WTC11 (cell line): ENCODE data around the gene HOXA5. TPM values are rescaled to one million over a fixed set of nuclear protein-coding genes. Genes with fewer than 3 reads are reported as not detected.

ENCODE experiments used
- ATAC-seq: fragments of 200-7000 bp; cut with Tn5 transposase; 2 replicates; pipeline ENCODE4 v1.10.0; 2021; ENCODE audit warnings: mild to moderate bottlenecking, moderate library complexity
- CTCF ChIA-PET: fragments of 300-600 bp; sonication (Branson Sonifier 250); formaldehyde crosslinking; loops from one replicate; lab custom pipeline; 2021; ENCODE audit warnings: antibody characterized with exemption; lab: Charles Lee
- POLR2A ChIA-PET: fragments of 350-600 bp; sonication (Branson Sonifier 250); formaldehyde crosslinking; loops from one replicate; lab custom pipeline; 2021; ENCODE audit warnings: antibody characterized with exemption; lab: Charles Lee
- DNase-seq: peaks from one replicate; pipeline ENCODE4 v3.0.0; 2021; ENCODE audit warnings: low spot score
- H3K27ac Mint-ChIP-seq: 2 replicates; pipeline ENCODE4 v1.8.0; 2021; ENCODE audit warnings: mixed read lengths
- H3K27me3 Mint-ChIP-seq: 2 replicates; pipeline ENCODE4 v1.8.0; 2021; ENCODE audit warnings: low read depth, mild to moderate bottlenecking, moderate library complexity, mixed read lengths
- H3K36me3 Mint-ChIP-seq: 2 replicates; pipeline ENCODE4 v1.8.0; 2021; ENCODE audit warnings: mixed read lengths
- H3K4me1 Mint-ChIP-seq: 2 replicates; pipeline ENCODE4 v1.8.0; 2022; ENCODE audit warnings: mixed read lengths
- H3K4me3 Mint-ChIP-seq: 2 replicates; pipeline ENCODE4 v1.8.0; 2021; ENCODE audit warnings: mild to moderate bottlenecking, moderate library complexity, mixed read lengths
- H3K9me3 Mint-ChIP-seq: 2 replicates; pipeline ENCODE4 v1.8.0; 2021; ENCODE audit warnings: mixed read lengths
- ESRRA ChIP-seq: sonication (generic); formaldehyde crosslinking; IDR thresholded peaks from 2 replicates; pipeline ENCODE4 v1.8.1; 2022; ENCODE audit warnings: mild to moderate bottlenecking, missing genetic modification reagents, borderline replicate concordance
- FOXJ3 ChIP-seq: sonication (generic); formaldehyde crosslinking; IDR thresholded peaks from 2 replicates; pipeline ENCODE4 v1.9.0; 2021; ENCODE audit warnings: missing genetic modification reagents, mild to moderate bottlenecking, borderline replicate concordance
- FOXK1 ChIP-seq: sonication (generic); formaldehyde crosslinking; IDR thresholded peaks from 2 replicates; pipeline ENCODE4 v1.8.0; 2022; ENCODE audit warnings: mild to moderate bottlenecking, moderate library complexity, missing genetic modification reagents
- FOXP1 ChIP-seq: sonication (generic); formaldehyde crosslinking; IDR thresholded peaks from 2 replicates; pipeline ENCODE4 v1.8.0; 2022; ENCODE audit warnings: missing genetic modification reagents, mild to moderate bottlenecking, moderate library complexity, borderline replicate concordance
- NFATC4 ChIP-seq: fragments of 250-450 bp; sonication (Bioruptor Pico); IDR thresholded peaks from 2 replicates; pipeline ENCODE4 v1.9.0; 2021; ENCODE audit warnings: mild to moderate bottlenecking
- NR2C2 ChIP-seq: sonication (generic); formaldehyde crosslinking; IDR thresholded peaks from 2 replicates; pipeline ENCODE4 v1.8.0; 2022; ENCODE audit warnings: mild to moderate bottlenecking, missing genetic modification reagents
- PRRX2 ChIP-seq: fragments of 250-450 bp; sonication (Bioruptor Pico); IDR thresholded peaks from 2 replicates; pipeline ENCODE4 v1.8.0; 2021; ENCODE audit warnings: mild to moderate bottlenecking
- TEAD1 ChIP-seq: sonication (generic); formaldehyde crosslinking; IDR thresholded peaks from 2 replicates; pipeline ENCODE4 v1.8.0; 2022; ENCODE audit warnings: mild to moderate bottlenecking, missing genetic modification reagents
- TP53 ChIP-seq: sonication (generic); formaldehyde crosslinking; IDR thresholded peaks from 2 replicates; pipeline ENCODE4 v1.8.1; 2023; ENCODE audit warnings: mild to moderate bottlenecking, missing genetic modification reagents
- ZNF121 ChIP-seq: sonication (generic); formaldehyde crosslinking; IDR thresholded peaks from 2 replicates; pipeline ENCODE4 v1.8.0; 2023; ENCODE audit warnings: missing genetic modification reagents
- ZNF138 ChIP-seq: sonication (generic); formaldehyde crosslinking; conservative IDR thresholded peaks from 2 replicates; pipeline ENCODE4 v1.8.1; 2022; ENCODE audit warnings: mild to moderate bottlenecking, moderate library complexity, missing genetic modification reagents
- ZNF219 ChIP-seq: sonication (generic); formaldehyde crosslinking; IDR thresholded peaks from 2 replicates; pipeline ENCODE4 v1.8.0; 2023; ENCODE audit warnings: missing genetic modification reagents, mild to moderate bottlenecking, borderline replicate concordance
- ZNF396 ChIP-seq: fragments of 250-450 bp; sonication (Bioruptor Pico); IDR thresholded peaks from 2 replicates; pipeline ENCODE4 v1.8.0; 2021; ENCODE audit warnings: mild to moderate bottlenecking, moderate library complexity, borderline replicate concordance
- total RNA-seq: library from RNA; stranded (reverse); gene quantifications from 3 replicates; pipeline ENCODE4 v1.2.3, GENCODE V29; 2021
- TF ChIP-seq, protein P1 (sequence below): fragments of 250-450 bp; sonication (Bioruptor Pico); IDR thresholded peaks from 2 replicates; pipeline ENCODE4 v1.9.0; 2021; ENCODE audit warnings: mild to moderate bottlenecking
- TF ChIP-seq, protein P2 (sequence below): fragments of 250-450 bp; sonication (Bioruptor Pico); IDR thresholded peaks from 2 replicates; pipeline ENCODE4 v2.1.2; 2022; ENCODE audit warnings: mild to moderate bottlenecking, moderate library complexity
- TF ChIP-seq, protein P3 (sequence below): sonication (generic); formaldehyde crosslinking; conservative IDR thresholded peaks from 2 replicates; pipeline ENCODE4 v1.8.1; 2022; ENCODE audit warnings: mild to moderate bottlenecking, missing genetic modification reagents
- TF ChIP-seq, protein P4 (sequence below): sonication (generic); formaldehyde crosslinking; IDR thresholded peaks from 2 replicates; pipeline ENCODE4 v1.8.1; 2022; ENCODE audit warnings: mild to moderate bottlenecking, moderate library complexity, missing genetic modification reagents
- TF ChIP-seq, protein P5 (sequence below): sonication (generic); formaldehyde crosslinking; IDR thresholded peaks from 2 replicates; pipeline ENCODE4 v1.8.1; 2023; ENCODE audit warnings: mild to moderate bottlenecking, moderate library complexity, missing genetic modification reagents
- TF ChIP-seq, protein P6 (sequence below): fragments of 250-450 bp; sonication (Bioruptor Pico); IDR thresholded peaks from 2 replicates; pipeline ENCODE4 v1.9.0; 2021; ENCODE audit warnings: mild to moderate bottlenecking, borderline replicate concordance
- TF ChIP-seq, protein P7 (sequence below): fragments of 250-450 bp; sonication (Bioruptor Pico); IDR thresholded peaks from 2 replicates; pipeline ENCODE4 v1.8.0; 2021; ENCODE audit warnings: mild to moderate bottlenecking
- TF ChIP-seq, protein P8 (sequence below): sonication (generic); formaldehyde crosslinking; IDR thresholded peaks from 2 replicates; pipeline ENCODE4 v1.8.0; 2022; ENCODE audit warnings: mild to moderate bottlenecking, missing genetic modification reagents

Gene HOXA5
- total RNA-seq, 1 experiment from 2014 or later = not detected

DNA sequence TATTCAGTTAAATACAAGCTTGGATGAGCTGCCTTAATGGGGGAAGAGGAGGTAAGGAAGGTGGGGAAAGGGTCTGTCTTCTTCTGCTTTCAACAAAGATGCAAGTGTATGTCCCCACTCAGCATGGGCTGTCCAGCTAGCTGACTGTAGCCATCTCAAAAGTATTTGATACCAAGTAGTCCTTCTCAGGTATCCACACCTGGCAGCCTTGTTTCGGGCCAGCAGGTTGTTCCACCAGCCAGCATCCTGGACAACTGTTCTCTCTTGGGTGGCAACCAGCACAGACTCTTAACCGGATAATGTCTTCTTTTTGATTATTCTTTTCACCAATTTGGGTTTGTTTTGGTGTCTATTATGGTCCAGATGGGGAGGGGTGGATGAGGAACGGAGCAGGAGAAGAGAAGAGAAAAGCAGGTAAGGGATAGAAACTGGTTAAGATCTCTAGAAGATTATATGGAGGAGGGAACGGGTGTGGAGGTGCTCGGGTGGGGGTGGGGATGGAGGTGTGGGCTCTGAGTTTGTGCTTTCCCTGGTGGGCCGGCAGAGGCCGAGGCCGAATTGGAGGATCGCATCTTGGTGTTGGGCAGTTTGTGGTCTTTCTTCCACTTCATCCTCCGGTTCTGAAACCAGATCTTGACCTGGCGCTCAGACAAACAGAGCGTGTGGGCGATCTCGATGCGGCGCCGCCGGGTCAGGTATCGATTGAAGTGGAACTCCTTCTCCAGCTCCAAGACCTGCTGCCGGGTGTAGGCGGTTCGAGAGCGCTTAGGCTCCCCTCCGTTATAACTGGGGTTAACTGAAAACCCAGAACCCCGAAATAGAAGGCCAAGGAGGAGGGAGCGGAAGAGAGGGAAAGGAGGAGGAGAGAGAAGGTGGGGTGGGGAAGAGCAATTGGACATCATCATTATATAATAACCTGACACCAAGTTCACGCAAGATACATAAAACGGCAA, 14.4 kb downstream of the HOXA5 start (continued):
- no peak for TF ChIP-seq ESRRA (CRISPR knock-in tag)

DNA sequence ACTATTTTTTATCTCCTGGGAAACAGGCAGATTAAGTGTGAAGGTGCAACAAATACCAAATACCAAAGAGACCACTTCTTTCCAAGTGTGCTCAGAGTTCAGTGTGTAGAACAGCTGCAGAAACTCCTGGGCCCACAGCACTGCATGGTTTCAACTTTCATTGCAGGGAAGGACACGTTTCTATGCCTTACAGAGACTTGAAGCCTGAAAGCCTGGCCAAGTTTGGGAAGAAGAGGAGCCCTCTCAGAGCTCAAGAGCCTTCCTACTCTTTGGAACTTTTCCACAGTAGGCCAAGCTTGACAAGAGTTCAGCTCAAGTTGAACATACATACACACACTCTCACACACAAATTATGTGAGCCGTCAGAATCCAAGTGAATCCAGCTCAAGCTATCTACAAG, 15.4 kb downstream of the HOXA5 start:
- Mint-ChIP-seq H3K36me3 (no peaks in the 10 kb centered on the region), H3K4me1 (peaks cover 15% of the 10 kb centered on the region), H3K27ac (no peak overlapping the region), H3K4me3 (no peak overlapping the region), H3K9me3 (no peaks in the 10 kb centered on the region), H3K27me3 (peaks cover 96% of the 10 kb centered on the region)
- no peak for ATAC-seq
- DNase-seq = no peak
- TF ChIP-seq ZNF138 (no peak), FOXK1 (no peak), TEAD1 (CRISPR knock-in tag) (no peak), FOXP1 (CRISPR knock-in tag) (no peak), ZNF396 (CRISPR knock-in tag) (no peak), FOXJ3 (CRISPR knock-in tag) (no peak), PRRX2 (CRISPR knock-in tag) (no peak), TP53 (no peak), ZNF121 (CRISPR knock-in tag) (no peak), ZNF219 (CRISPR knock-in tag) (no peak), NFATC4 (CRISPR knock-in tag) (no peak), NR2C2 (no peak)
- TF ChIP-seq, protein P1, sequence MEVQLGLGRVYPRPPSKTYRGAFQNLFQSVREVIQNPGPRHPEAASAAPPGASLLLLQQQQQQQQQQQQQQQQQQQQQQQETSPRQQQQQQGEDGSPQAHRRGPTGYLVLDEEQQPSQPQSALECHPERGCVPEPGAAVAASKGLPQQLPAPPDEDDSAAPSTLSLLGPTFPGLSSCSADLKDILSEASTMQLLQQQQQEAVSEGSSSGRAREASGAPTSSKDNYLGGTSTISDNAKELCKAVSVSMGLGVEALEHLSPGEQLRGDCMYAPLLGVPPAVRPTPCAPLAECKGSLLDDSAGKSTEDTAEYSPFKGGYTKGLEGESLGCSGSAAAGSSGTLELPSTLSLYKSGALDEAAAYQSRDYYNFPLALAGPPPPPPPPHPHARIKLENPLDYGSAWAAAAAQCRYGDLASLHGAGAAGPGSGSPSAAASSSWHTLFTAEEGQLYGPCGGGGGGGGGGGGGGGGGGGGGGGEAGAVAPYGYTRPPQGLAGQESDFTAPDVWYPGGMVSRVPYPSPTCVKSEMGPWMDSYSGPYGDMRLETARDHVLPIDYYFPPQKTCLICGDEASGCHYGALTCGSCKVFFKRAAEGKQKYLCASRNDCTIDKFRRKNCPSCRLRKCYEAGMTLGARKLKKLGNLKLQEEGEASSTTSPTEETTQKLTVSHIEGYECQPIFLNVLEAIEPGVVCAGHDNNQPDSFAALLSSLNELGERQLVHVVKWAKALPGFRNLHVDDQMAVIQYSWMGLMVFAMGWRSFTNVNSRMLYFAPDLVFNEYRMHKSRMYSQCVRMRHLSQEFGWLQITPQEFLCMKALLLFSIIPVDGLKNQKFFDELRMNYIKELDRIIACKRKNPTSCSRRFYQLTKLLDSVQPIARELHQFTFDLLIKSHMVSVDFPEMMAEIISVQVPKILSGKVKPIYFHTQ (CRISPR knock-in tag) = no peak
- TF ChIP-seq, protein P2, sequence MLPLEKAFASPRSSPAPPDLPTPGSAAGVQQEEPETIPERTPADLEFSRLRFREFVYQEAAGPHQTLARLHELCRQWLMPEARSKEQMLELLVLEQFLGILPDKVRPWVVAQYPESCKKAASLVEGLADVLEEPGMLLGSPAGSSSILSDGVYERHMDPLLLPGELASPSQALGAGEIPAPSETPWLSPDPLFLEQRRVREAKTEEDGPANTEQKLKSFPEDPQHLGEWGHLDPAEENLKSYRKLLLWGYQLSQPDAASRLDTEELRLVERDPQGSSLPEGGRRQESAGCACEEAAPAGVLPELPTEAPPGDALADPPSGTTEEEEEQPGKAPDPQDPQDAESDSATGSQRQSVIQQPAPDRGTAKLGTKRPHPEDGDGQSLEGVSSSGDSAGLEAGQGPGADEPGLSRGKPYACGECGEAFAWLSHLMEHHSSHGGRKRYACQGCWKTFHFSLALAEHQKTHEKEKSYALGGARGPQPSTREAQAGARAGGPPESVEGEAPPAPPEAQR (CRISPR knock-in tag) = no peak
- TF ChIP-seq, protein P3, sequence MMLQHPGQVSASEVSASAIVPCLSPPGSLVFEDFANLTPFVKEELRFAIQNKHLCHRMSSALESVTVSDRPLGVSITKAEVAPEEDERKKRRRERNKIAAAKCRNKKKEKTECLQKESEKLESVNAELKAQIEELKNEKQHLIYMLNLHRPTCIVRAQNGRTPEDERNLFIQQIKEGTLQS (CRISPR knock-in tag) = no peak
- TF ChIP-seq, protein P4, sequence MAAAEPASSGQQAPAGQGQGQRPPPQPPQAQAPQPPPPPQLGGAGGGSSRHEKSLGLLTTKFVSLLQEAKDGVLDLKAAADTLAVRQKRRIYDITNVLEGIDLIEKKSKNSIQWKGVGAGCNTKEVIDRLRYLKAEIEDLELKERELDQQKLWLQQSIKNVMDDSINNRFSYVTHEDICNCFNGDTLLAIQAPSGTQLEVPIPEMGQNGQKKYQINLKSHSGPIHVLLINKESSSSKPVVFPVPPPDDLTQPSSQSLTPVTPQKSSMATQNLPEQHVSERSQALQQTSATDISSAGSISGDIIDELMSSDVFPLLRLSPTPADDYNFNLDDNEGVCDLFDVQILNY = no peak
- TF ChIP-seq, protein P5, sequence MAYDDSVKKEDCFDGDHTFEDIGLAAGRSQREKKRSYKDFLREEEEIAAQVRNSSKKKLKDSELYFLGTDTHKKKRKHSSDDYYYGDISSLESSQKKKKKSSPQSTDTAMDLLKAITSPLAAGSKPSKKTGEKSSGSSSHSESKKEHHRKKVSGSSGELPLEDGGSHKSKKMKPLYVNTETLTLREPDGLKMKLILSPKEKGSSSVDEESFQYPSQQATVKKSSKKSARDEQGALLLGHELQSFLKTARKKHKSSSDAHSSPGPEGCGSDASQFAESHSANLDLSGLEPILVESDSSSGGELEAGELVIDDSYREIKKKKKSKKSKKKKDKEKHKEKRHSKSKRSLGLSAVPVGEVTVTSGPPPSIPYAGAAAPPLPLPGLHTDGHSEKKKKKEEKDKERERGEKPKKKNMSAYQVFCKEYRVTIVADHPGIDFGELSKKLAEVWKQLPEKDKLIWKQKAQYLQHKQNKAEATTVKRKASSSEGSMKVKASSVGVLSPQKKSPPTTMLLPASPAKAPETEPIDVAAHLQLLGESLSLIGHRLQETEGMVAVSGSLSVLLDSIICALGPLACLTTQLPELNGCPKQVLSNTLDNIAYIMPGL (CRISPR knock-in tag) = no peak
- TF ChIP-seq, protein P6, sequence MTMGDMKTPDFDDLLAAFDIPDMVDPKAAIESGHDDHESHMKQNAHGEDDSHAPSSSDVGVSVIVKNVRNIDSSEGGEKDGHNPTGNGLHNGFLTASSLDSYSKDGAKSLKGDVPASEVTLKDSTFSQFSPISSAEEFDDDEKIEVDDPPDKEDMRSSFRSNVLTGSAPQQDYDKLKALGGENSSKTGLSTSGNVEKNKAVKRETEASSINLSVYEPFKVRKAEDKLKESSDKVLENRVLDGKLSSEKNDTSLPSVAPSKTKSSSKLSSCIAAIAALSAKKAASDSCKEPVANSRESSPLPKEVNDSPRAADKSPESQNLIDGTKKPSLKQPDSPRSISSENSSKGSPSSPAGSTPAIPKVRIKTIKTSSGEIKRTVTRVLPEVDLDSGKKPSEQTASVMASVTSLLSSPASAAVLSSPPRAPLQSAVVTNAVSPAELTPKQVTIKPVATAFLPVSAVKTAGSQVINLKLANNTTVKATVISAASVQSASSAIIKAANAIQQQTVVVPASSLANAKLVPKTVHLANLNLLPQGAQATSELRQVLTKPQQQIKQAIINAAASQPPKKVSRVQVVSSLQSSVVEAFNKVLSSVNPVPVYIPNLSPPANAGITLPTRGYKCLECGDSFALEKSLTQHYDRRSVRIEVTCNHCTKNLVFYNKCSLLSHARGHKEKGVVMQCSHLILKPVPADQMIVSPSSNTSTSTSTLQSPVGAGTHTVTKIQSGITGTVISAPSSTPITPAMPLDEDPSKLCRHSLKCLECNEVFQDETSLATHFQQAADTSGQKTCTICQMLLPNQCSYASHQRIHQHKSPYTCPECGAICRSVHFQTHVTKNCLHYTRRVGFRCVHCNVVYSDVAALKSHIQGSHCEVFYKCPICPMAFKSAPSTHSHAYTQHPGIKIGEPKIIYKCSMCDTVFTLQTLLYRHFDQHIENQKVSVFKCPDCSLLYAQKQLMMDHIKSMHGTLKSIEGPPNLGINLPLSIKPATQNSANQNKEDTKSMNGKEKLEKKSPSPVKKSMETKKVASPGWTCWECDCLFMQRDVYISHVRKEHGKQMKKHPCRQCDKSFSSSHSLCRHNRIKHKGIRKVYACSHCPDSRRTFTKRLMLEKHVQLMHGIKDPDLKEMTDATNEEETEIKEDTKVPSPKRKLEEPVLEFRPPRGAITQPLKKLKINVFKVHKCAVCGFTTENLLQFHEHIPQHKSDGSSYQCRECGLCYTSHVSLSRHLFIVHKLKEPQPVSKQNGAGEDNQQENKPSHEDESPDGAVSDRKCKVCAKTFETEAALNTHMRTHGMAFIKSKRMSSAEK (CRISPR knock-in tag) = no peak
- TF ChIP-seq, protein P7, sequence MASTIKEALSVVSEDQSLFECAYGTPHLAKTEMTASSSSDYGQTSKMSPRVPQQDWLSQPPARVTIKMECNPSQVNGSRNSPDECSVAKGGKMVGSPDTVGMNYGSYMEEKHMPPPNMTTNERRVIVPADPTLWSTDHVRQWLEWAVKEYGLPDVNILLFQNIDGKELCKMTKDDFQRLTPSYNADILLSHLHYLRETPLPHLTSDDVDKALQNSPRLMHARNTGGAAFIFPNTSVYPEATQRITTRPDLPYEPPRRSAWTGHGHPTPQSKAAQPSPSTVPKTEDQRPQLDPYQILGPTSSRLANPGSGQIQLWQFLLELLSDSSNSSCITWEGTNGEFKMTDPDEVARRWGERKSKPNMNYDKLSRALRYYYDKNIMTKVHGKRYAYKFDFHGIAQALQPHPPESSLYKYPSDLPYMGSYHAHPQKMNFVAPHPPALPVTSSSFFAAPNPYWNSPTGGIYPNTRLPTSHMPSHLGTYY = no peak
- TF ChIP-seq, protein P8, sequence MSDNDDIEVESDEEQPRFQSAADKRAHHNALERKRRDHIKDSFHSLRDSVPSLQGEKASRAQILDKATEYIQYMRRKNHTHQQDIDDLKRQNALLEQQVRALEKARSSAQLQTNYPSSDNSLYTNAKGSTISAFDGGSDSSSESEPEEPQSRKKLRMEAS (CRISPR knock-in tag) = no peak
- ChIA-PET POLR2A (no interaction called here), CTCF (interaction anchor here (1.1 to 1.5 kb wide), 2 partner anchors 33 to 52 kb away, joined by 5 to 6 read pairs; no protein-coding TSS in a partner anchor)
